HEK293T (cell line): ENCODE data around the gene EFNB2.

Experiments
- ARNT ChIP-seq: fragments of 450-650 bp; IDR thresholded peaks from 2 replicates; pipeline ENCODE4 v1.6.1; 2017; ENCODE audit warnings: mild to moderate bottlenecking
- BHLHE40 ChIP-seq: fragments of 450-650 bp; IDR thresholded peaks from 2 replicates; pipeline ENCODE4 v1.6.1; 2016; ENCODE audit warnings: mild to moderate bottlenecking, moderate library complexity, borderline replicate concordance
- ELF4 ChIP-seq: fragments of 450-650 bp; IDR thresholded peaks from 2 replicates; pipeline ENCODE4 v1.6.1; 2017; ENCODE audit warnings: antibody characterized with exemption
- FOXA1 ChIP-seq: fragments of 450-650 bp; IDR thresholded peaks from 2 replicates; pipeline ENCODE4 v1.6.1; 2016; ENCODE audit warnings: mild to moderate bottlenecking
- FOXK2 ChIP-seq: fragments of 450-650 bp; IDR thresholded peaks from 2 replicates; pipeline ENCODE4 v1.6.1; 2016; ENCODE audit warnings: mild to moderate bottlenecking
- FOXM1 ChIP-seq: fragments of 450-650 bp; IDR thresholded peaks from 2 replicates; pipeline ENCODE4 v1.6.1; 2017; ENCODE audit warnings: mild to moderate bottlenecking, borderline replicate concordance
- L3MBTL2 ChIP-seq: fragments of 450-650 bp; conservative IDR thresholded peaks from 2 replicates; pipeline ENCODE4 v1.6.1; 2016; ENCODE audit warnings: mild to moderate bottlenecking
- NFRKB ChIP-seq: fragments of 450-650 bp; IDR thresholded peaks from 2 replicates; pipeline ENCODE4 v1.6.1; 2016; ENCODE audit warnings: mild to moderate bottlenecking, moderate library complexity
- SP1 ChIP-seq: fragments of 450-650 bp; IDR thresholded peaks from 2 replicates; pipeline ENCODE4 v1.6.1; 2017
- SUZ12 ChIP-seq: fragments of 450-650 bp; IDR thresholded peaks from 2 replicates; pipeline ENCODE4 v1.6.1; 2016; ENCODE audit warnings: mild to moderate bottlenecking
- TARDBP ChIP-seq: fragments of 450-650 bp; IDR thresholded peaks from 2 replicates; pipeline ENCODE4 v1.6.1; 2016

DNA sequence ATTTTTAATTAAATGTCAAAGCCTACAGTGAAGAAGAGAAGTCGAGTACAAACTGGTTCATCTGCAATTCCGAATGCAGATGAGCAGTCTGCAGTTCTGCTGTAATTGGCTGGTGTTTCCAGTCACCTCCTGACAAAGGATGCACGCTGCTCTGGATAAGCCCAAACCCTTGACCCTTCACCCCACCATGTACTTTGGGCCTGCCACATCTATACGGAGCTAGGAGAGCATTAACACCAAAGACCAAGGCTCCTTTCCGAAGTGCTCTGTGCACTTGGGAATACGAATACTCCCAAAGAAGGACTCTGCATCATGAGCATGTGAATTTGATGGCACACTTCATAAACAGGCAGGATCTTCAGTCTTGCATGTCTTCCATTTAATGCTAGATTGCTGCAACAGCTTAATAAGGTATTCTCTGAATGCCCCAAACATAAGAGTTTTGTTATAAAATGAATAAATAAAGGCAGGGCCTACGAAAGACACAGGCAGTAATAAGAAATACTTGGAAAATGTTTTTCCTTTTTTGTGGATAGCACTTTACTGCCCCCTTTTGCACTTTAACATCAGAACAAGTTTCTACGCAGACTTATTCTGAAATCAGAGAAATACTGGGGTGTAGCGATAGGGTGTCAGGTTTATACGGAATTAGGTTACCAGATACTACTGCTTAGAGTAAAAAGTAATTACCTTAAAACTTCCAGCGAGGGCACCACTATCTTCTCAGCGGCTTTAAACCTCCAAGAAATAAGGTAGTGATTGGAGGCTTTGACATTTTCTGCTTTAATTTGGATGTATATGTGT lies 15.0 kb downstream of the EFNB2 start:
- TF ChIP-seq ELF4 (no peak), BHLHE40 (no peak), SUZ12 (no peak), SP1 (no peak), FOXK2 (no peak), TARDBP (no peak), ARNT (no peak), NFRKB (no peak), FOXM1 (no peak), L3MBTL2 (no peak), FOXA1 (no peak)
